ENCODE results near the gene SMIM43.
A peak's percentile ranks its signal among the peaks of the same experiment; 100 is the strongest.

Gene SMIM43

GRCh38 chr4:121801715-121802075 is 36.7 kb upstream of the SMIM43 start:
- Histone ChIP-seq H3K9ac (ENCODE audit: low read length) (peak overlapping the region; percentile 97), H3K4me3 (ENCODE audit: insufficient read depth in 1 of 2, low read depth in 1 of 2, low read length in 2 of 2) (peak overlapping the region; percentile 84 to 94), H2BK12ac (ENCODE audit: low read length in 2 of 2) (no peak overlapping the region), H2AK5ac (ENCODE audit: low read length, severe bottlenecking) (no peak overlapping the region), H2BK15ac (ENCODE audit: low read depth, poor library complexity, severe bottlenecking) (no peak overlapping the region), H3K14ac (ENCODE audit: low read length in 2 of 2) (no peak overlapping the region), H3K27ac (ENCODE audit: low read length, poor library complexity, severe bottlenecking) (no peak overlapping the region), H3K4me2 (ENCODE audit: low read length, poor library complexity, severe bottlenecking) (peak overlapping the region; percentile 98), H4K8ac (ENCODE audit: low read length) (no peak overlapping the region), H2BK5ac (ENCODE audit: low read depth, low read length, poor library complexity, severe bottlenecking) (no peak overlapping the region), H3K36me3 (ENCODE audit: control insufficient read depth in 1 of 2, insufficient read depth in 2 of 2, low read depth in 1 of 2, low read length in 2 of 2) (peaks cover 14 to 36% of the 10 kb centered on the region in 2 experiments), H2AFZ (ENCODE audit: low read depth, low read length) (peak overlapping the region; percentile 33), H2BK120ac (ENCODE audit: low read depth, low read length) (no peak overlapping the region), H3K9me3 (ENCODE audit: control insufficient read depth, low read length) (no peaks in the 10 kb centered on the region), H3K4ac (ENCODE audit: low read depth in 1 of 2, low read length in 2 of 2) (no peak overlapping the region), H3K18ac (ENCODE audit: low read depth in 1 of 2, low read length in 2 of 2) (no peak overlapping the region), H4K91ac (ENCODE audit: low read length) (no peak overlapping the region), H3K27me3 (ENCODE audit: control insufficient read depth in 1 of 2, insufficient read depth in 1 of 2, low read length in 2 of 2) (no peaks in the 10 kb centered on the region), H3K4me1 (ENCODE audit: control insufficient read depth, insufficient read depth, low read depth, low read length) (no peaks in the 10 kb centered on the region), H3K23ac (ENCODE audit: low read length in 2 of 2) (no peak overlapping the region), H3K79me1 (replicated peaks; ENCODE audit: low read length, poor library complexity, severe bottlenecking) (peaks cover 24% of the 10 kb centered on the region)
- WGBS, result 37% methylated on average over 4 of the region's 4 CpGs
- DNase-seq, result no peak

GRCh38 chr4:121800961-121801714 is 36.2 kb upstream of the SMIM43 start, which contains the start of gene EXOSC9:
Gene EXOSC9, plus strand, starts transcription at chr4:121801323. Its CDS starts 102 bp downstream, at chr4:121801425.
- no peaks in the 10 kb centered on the region for H3K27me3 ChIP-seq (ENCODE audit: control insufficient read depth in 1 of 2, insufficient read depth in 1 of 2, low read length in 2 of 2)
- H2BK12ac ChIP-seq (ENCODE audit: low read length in 2 of 2), result no peak within 1 kb of the TSS
- no peaks in the 10 kb centered on the region for H3K9me3 ChIP-seq (ENCODE audit: control insufficient read depth, low read length)
- H3K9ac ChIP-seq (ENCODE audit: low read length), result peak within 1 kb of the TSS; percentile 97
- peak within 1 kb of the TSS; percentile 84 to 94 for H3K4me3 ChIP-seq (ENCODE audit: insufficient read depth in 1 of 2, low read depth in 1 of 2, low read length in 2 of 2)
- peaks cover 22% of the 10 kb centered on the region for H3K79me1 ChIP-seq (replicated peaks; ENCODE audit: low read length, poor library complexity, severe bottlenecking)
- H3K18ac ChIP-seq (ENCODE audit: low read depth in 1 of 2, low read length in 2 of 2), result peak within 1 kb of the TSS; percentile 81 to 89
- peak within 1 kb of the TSS; percentile 71 for H3K27ac ChIP-seq (ENCODE audit: low read length, poor library complexity, severe bottlenecking)
- H3K36me3 ChIP-seq (ENCODE audit: control insufficient read depth in 1 of 2, insufficient read depth in 2 of 2, low read depth in 1 of 2, low read length in 2 of 2), result peaks cover 13 to 32% of the 10 kb centered on the region in 2 experiments
- H3K4me2 ChIP-seq (ENCODE audit: low read length, poor library complexity, severe bottlenecking), result peak within 1 kb of the TSS; percentile 98
- H3K4ac ChIP-seq (ENCODE audit: low read depth in 1 of 2, low read length in 2 of 2), result peak within 1 kb of the TSS; percentile 8 to 59
- peak within 1 kb of the TSS; percentile 63 for H2AK5ac ChIP-seq (ENCODE audit: low read length, severe bottlenecking)
- peak within 1 kb of the TSS; percentile 89 for H4K91ac ChIP-seq (ENCODE audit: low read length)
- no peak within 1 kb of the TSS for H2BK15ac ChIP-seq (ENCODE audit: low read depth, poor library complexity, severe bottlenecking)
- DNase-seq, result peak; percentile 93
- no peak within 1 kb of the TSS for H3K14ac ChIP-seq (ENCODE audit: low read length in 2 of 2)
- H4K8ac ChIP-seq (ENCODE audit: low read length), result peak within 1 kb of the TSS; percentile 99
- no peak within 1 kb of the TSS for H3K23ac ChIP-seq (ENCODE audit: low read length in 2 of 2)
- no peak within 1 kb of the TSS for H2BK5ac ChIP-seq (ENCODE audit: low read depth, low read length, poor library complexity, severe bottlenecking)
- H2BK120ac ChIP-seq (ENCODE audit: low read depth, low read length), result no peak within 1 kb of the TSS
- no peaks in the 10 kb centered on the region for H3K4me1 ChIP-seq (ENCODE audit: control insufficient read depth, insufficient read depth, low read depth, low read length)
- 2% methylated on average over 45 of the region's 48 CpGs for WGBS
- H2AFZ ChIP-seq (ENCODE audit: low read depth, low read length), result peak within 1 kb of the TSS; percentile 33

- Histone ChIP-seq H3K4me2 (ENCODE audit: low read length, poor library complexity, severe bottlenecking) (peak overlapping the region; percentile 92), H3K79me1 (replicated peaks; ENCODE audit: low read length, poor library complexity, severe bottlenecking) (peaks cover 21% of the 10 kb centered on the region)
These were observed 35.6 kb upstream of the SMIM43 start for GRCh38 chr4:121800638-121800960.

DNA sequence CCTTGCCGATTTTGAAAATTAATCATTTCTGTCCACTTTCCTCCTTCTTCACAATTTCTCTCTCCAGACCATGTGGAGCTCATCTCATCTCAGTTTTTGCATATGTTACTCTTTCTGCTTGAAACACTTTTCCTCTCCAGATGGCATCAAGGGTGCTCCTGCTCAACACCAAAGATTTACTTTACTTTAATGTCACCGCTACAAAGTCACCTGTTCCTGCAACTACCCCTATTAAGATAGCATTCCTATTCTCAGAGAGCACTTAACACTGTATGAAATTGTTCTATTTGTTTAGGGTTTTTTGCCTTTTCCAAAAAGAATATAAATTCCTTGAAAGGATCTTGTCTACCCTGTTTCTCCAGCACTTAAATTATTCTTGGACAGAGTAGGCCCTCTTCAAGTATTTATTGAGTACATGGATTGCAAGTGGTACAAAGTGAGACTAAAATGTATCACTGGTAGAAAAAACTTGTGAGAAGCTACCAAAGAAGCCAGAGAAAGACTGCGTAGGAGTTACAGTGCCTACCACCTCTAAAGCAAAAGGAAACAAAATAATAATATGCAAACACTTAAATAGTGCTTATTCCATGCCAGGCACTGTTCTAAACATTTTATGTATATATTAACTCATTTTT is 35.0 kb upstream of the SMIM43 start:
- no peak overlapping the region for H3K23ac ChIP-seq (ENCODE audit: low read length in 2 of 2)
- no peak overlapping the region for H3K18ac ChIP-seq (ENCODE audit: low read depth in 1 of 2, low read length in 2 of 2)
- H4K91ac ChIP-seq (ENCODE audit: low read length), result no peak overlapping the region
- H2BK5ac ChIP-seq (ENCODE audit: low read depth, low read length, poor library complexity, severe bottlenecking), result no peak overlapping the region
- peak overlapping the region; percentile 97 for H3K9ac ChIP-seq (ENCODE audit: low read length)
- no peak overlapping the region for H2AFZ ChIP-seq (ENCODE audit: low read depth, low read length)
- H3K9me3 ChIP-seq (ENCODE audit: control insufficient read depth, low read length), result no peaks in the 10 kb centered on the region
- H3K27ac ChIP-seq (ENCODE audit: low read length, poor library complexity, severe bottlenecking), result no peak overlapping the region
- no peak overlapping the region for H2BK120ac ChIP-seq (ENCODE audit: low read depth, low read length)
- H2BK15ac ChIP-seq (ENCODE audit: low read depth, poor library complexity, severe bottlenecking), result no peak overlapping the region
- H3K36me3 ChIP-seq (ENCODE audit: control insufficient read depth in 1 of 2, insufficient read depth in 2 of 2, low read depth in 1 of 2, low read length in 2 of 2), result peaks cover 8 to 21% of the 10 kb centered on the region in 2 experiments
- H3K4me1 ChIP-seq (ENCODE audit: control insufficient read depth, insufficient read depth, low read depth, low read length), result no peaks in the 10 kb centered on the region
- no peak for DNase-seq
- H3K4me2 ChIP-seq (ENCODE audit: low read length, poor library complexity, severe bottlenecking), result no peak overlapping the region
- H3K27me3 ChIP-seq (ENCODE audit: control insufficient read depth in 1 of 2, insufficient read depth in 1 of 2, low read length in 2 of 2), result no peaks in the 10 kb centered on the region
- peaks cover 19% of the 10 kb centered on the region for H3K79me1 ChIP-seq (replicated peaks; ENCODE audit: low read length, poor library complexity, severe bottlenecking)
- H2AK5ac ChIP-seq (ENCODE audit: low read length, severe bottlenecking), result no peak overlapping the region
- H4K8ac ChIP-seq (ENCODE audit: low read length), result no peak overlapping the region
- WGBS, result 99% methylated on average over 2 of the region's 3 CpGs
- no peak overlapping the region for H3K4ac ChIP-seq (ENCODE audit: low read depth in 1 of 2, low read length in 2 of 2)
- no peak overlapping the region for H2BK12ac ChIP-seq (ENCODE audit: low read length in 2 of 2)
- H3K4me3 ChIP-seq (ENCODE audit: insufficient read depth in 1 of 2, low read depth in 1 of 2, low read length in 2 of 2), result no peak overlapping the region
- H3K14ac ChIP-seq (ENCODE audit: low read length in 2 of 2), result no peak overlapping the region

More at GRCh38 chr4:121800638-121800960, 35.6 kb upstream of the SMIM43 start:
- Histone ChIP-seq H3K23ac (ENCODE audit: low read length in 2 of 2) (no peak overlapping the region), H3K14ac (ENCODE audit: low read length in 2 of 2) (no peak overlapping the region), H3K4ac (ENCODE audit: low read depth in 1 of 2, low read length in 2 of 2) (peak overlapping the region; percentile 8 to 59), H3K18ac (ENCODE audit: low read depth in 1 of 2, low read length in 2 of 2) (peak overlapping the region; percentile 13 to 72), H3K9me3 (ENCODE audit: control insufficient read depth, low read length) (no peaks in the 10 kb centered on the region), H2BK5ac (ENCODE audit: low read depth, low read length, poor library complexity, severe bottlenecking) (no peak overlapping the region), H3K9ac (ENCODE audit: low read length) (peak overlapping the region; percentile 97), H3K4me3 (ENCODE audit: insufficient read depth in 1 of 2, low read depth in 1 of 2, low read length in 2 of 2) (peak overlapping the region in 1 of 2 experiments; percentile 94), H2AK5ac (ENCODE audit: low read length, severe bottlenecking) (peak overlapping the region; percentile 63), H3K36me3 (ENCODE audit: control insufficient read depth in 1 of 2, insufficient read depth in 2 of 2, low read depth in 1 of 2, low read length in 2 of 2) (peaks cover 8 to 26% of the 10 kb centered on the region in 2 experiments), H3K27ac (ENCODE audit: low read length, poor library complexity, severe bottlenecking) (peak overlapping the region; percentile 71), H3K4me1 (ENCODE audit: control insufficient read depth, insufficient read depth, low read depth, low read length) (no peaks in the 10 kb centered on the region), H2BK15ac (ENCODE audit: low read depth, poor library complexity, severe bottlenecking) (no peak overlapping the region), H4K8ac (ENCODE audit: low read length) (peak overlapping the region; percentile 99), H4K91ac (ENCODE audit: low read length) (no peak overlapping the region), H3K27me3 (ENCODE audit: control insufficient read depth in 1 of 2, insufficient read depth in 1 of 2, low read length in 2 of 2) (no peaks in the 10 kb centered on the region), H2BK120ac (ENCODE audit: low read depth, low read length) (no peak overlapping the region), H2BK12ac (ENCODE audit: low read length in 2 of 2) (no peak overlapping the region), H2AFZ (ENCODE audit: low read depth, low read length) (peak overlapping the region; percentile 11)
- 79% methylated on average over 8 of the region's 8 CpGs for WGBS
- no peak for DNase-seq

Data from mesenchymal stem cell (in vitro differentiated cells and primary cell).